Ovary (tissue), 9 donors: ENCODE measurements around the gene DEFB132. TPM values are rescaled to one million over a fixed set of nuclear protein-coding genes. Genes with fewer than 3 reads are reported as not detected.

Experiments
- DNase-seq, 5 donors: peaks; one replicate each; pipeline ENCODE4 v3.0.0-alpha.2; 2019 to 2020
- H3K27ac ChIP-seq, 2 donors: fragments of 200-600 bp; one replicate each; pipeline versions ENCODE4 v1.5.1 to v1.8.0; 2019 to 2022
- H3K27me3 ChIP-seq: fragments of 200-600 bp; one replicate; pipeline ENCODE4 v1.8.0; 2022
- H3K36me3 ChIP-seq: fragments of 200-600 bp; sonication (generic); one replicate; pipeline ENCODE4 v1.5.1; 2019
- H3K4me1 ChIP-seq: one replicate; pipeline ENCODE4 v1.8.1; 2013; ENCODE audit warnings: mild to moderate bottlenecking, moderate library complexity; ENCODE audit not compliant: insufficient read depth
- H3K4me3 ChIP-seq: fragments of 200-600 bp; sonication (generic); one replicate; pipeline ENCODE4 v1.5.1; 2017
- H3K9me3 ChIP-seq, 2 donors: fragments of 200-600 bp in 1 of 2; sonication (generic) in 1 of 2; one replicate each; pipeline versions ENCODE4 v1.5.1 to v1.8.1; 2013 to 2019; ENCODE audit warnings: mild to moderate bottlenecking in 1 of 2, moderate library complexity in 1 of 2
- CTCF ChIP-seq, 3 donors: fragments of 450-650 bp in 2 of 3; fragments of 200-600 bp in 1 of 3; IDR thresholded peaks; one replicate each; pipeline versions ENCODE4 v1.5.1 to v1.8.0; 2016 to 2022; ENCODE audit warnings: antibody characterized with exemption in 3 of 3, mild to moderate bottlenecking in 1 of 3
- EP300 ChIP-seq: sonication (generic); formaldehyde crosslinking; IDR thresholded peaks from one replicate; pipeline ENCODE4 v1.6.1; 2017; ENCODE audit warnings: antibody characterized with exemption
- POLR2A ChIP-seq: fragments of 450-650 bp; IDR thresholded peaks from one replicate; pipeline ENCODE4 v1.6.1; 2017; ENCODE audit warnings: antibody characterized with exemption, mild to moderate bottlenecking, moderate library complexity
- WGBS, 3 donors: extraction: QIAGEN DNeasy Blood & Tissue Kit in 1 of 3; methylation state at CpG; one replicate each; pipeline versions ENCODE4 v1.1.5 to v1.1.7; 2013 to 2017; 5-methylcytosine and 5-hydroxymethylcytosine counted together
- intact Hi-C, 4 donors: fragments of 100-400 bp; cut with DNase I; formaldehyde crosslinking; loops; one replicate each; pipeline versions ENCODE4 v1.11.0 to v1.15.1; 2022 to 2023
- polyA plus RNA-seq, 2 donors: library from polyadenylated mRNA; stranded (reverse); fragments of 200-250 nt in 1 of 2; fragments of 350-450 nt in 1 of 2; fragmentation: Illumina TruSeq in 1 of 2; extraction: RNeasy Lipid Tissue Mini Kit (QIAGEN cat#74804) in 1 of 2; gene quantifications; one replicate each; pipeline ENCODE4 v1.2.3, GENCODE V29; 2013 to 2014
- total RNA-seq, 7 donors: library from RNA; depleted of rRNA in 2 of 7; stranded (reverse); fragments of >200 nt in 2 of 7; fragmentation: NEBNext Ultra II Directional in 3 of 7; extraction: Animal tissue kit (Norgen Biotek cat#: 25700) in 3 of 7; gene quantifications; one replicate each; pipeline versions ENCODE4 v1.1.0 to v1.2.4, GENCODE V29; 2016 to 2023
- donor health status: DM: no; HTN: no; CAD: no; lungs with moderate emphysema.
- donor health status: DM: no; HTN: no; CAD: no.
- donor health status: Bipolar disorder and iron deficiency.
- donor health status: DM: yes; HTN: yes; CAD: no.
- donor health status: DM: no; HTN: no; CAD: no.
- donor health status: DM: yes; HTN: yes; CAD: no.

DEFB132 gene
- total and polyA plus RNA-seq, 9 donors, result not detected

GRCh38 chr20:275791-276190, 18.3 kb downstream of the DEFB132 start:
- no peaks in the 10 kb centered on the region for H3K27me3 ChIP-seq
- 85 to 91% (median 89%) methylated on average over 7 of the region's 7 CpGs for WGBS, 3 donors

GRCh38 chr20:276620-277495, 19.3 kb downstream of the DEFB132 start:
- no peak overlapping the region for H3K27ac ChIP-seq

More at GRCh38 chr20:275791-276190, 18.3 kb downstream of the DEFB132 start:
- H3K9me3 ChIP-seq, result no peaks in the 10 kb centered on the region
- H3K4me3 ChIP-seq, result no peak overlapping the region
- H3K27ac ChIP-seq, result no peak overlapping the region
- DNase-seq, result no peak
- no peaks in the 10 kb centered on the region for H3K36me3 ChIP-seq
- TF ChIP-seq EP300 (no peak), CTCF (IDR thresholded peaks at IDR 0.05) (no peak), POLR2A (no peak)
- no peaks in the 10 kb centered on the region for H3K4me1 ChIP-seq
- intact Hi-C loops, result no loop called here

GRCh38 chr20:277496-277781, 19.9 kb downstream of the DEFB132 start:
- intact Hi-C loops, result no loop called here
- Histone ChIP-seq H3K9me3 (no peaks in the 10 kb centered on the region), H3K4me1 (no peaks in the 10 kb centered on the region), H3K27me3 (no peaks in the 10 kb centered on the region), H3K36me3 (no peaks in the 10 kb centered on the region), H3K4me3 (no peak overlapping the region), H3K27ac (no peak overlapping the region)
- WGBS, 3 donors, result 27 to 94% (median 33%) methylated on average over 3 of the region's 3 CpGs
- TF ChIP-seq POLR2A, result no peak
- TF ChIP-seq CTCF (IDR thresholded peaks at IDR 0.05), result no peak
- TF ChIP-seq EP300, result no peak
- no peak for DNase-seq

More at GRCh38 chr20:276620-277495, 19.3 kb downstream of the DEFB132 start:
- H3K27me3 ChIP-seq, result no peaks in the 10 kb centered on the region
- intact Hi-C loops, result no loop called here
- H3K36me3 ChIP-seq, result no peaks in the 10 kb centered on the region
- H3K4me3 ChIP-seq, result no peak overlapping the region
- H3K9me3 ChIP-seq, result no peaks in the 10 kb centered on the region
- no peaks in the 10 kb centered on the region for H3K4me1 ChIP-seq
- DNase-seq, result no peak
- WGBS, 3 donors, result 90 to 92% (median 91%) methylated on average over 12 of the region's 12 CpGs
- TF ChIP-seq EP300, result no peak
- TF ChIP-seq CTCF (IDR thresholded peaks at IDR 0.05), result no peak
- no peak for TF ChIP-seq POLR2A

- H3K27me3 ChIP-seq, result no peaks in the 10 kb centered on the region
- DNase-seq, result no peak
- no peaks in the 10 kb centered on the region for H3K9me3 ChIP-seq
- intact Hi-C loops, result no loop called here
- H3K36me3 ChIP-seq, result no peaks in the 10 kb centered on the region
- no peak overlapping the region for H3K27ac ChIP-seq
- H3K4me1 ChIP-seq, result no peaks in the 10 kb centered on the region
- TF ChIP-seq CTCF (IDR thresholded peaks at IDR 0.05) (no peak), EP300 (no peak), POLR2A (no peak)
- no peak overlapping the region for H3K4me3 ChIP-seq
- WGBS, 3 donors, result 54 to 97% (median 70%) methylated on average over 5 of the region's 5 CpGs
These were observed 20.7 kb downstream of the DEFB132 start for GRCh38 chr20:278181-278580.
